GM19455 (cell line): Measurements from ENCODE around the gene ELL2.

Experiments used
- ATAC-seq: cut with Tn5 transposase; IDR thresholded peaks from one replicate; pipeline ENCODE4 v1.9.1; 2021; ENCODE audit not compliant: unreplicated experiment

Gene ELL2

DNA sequence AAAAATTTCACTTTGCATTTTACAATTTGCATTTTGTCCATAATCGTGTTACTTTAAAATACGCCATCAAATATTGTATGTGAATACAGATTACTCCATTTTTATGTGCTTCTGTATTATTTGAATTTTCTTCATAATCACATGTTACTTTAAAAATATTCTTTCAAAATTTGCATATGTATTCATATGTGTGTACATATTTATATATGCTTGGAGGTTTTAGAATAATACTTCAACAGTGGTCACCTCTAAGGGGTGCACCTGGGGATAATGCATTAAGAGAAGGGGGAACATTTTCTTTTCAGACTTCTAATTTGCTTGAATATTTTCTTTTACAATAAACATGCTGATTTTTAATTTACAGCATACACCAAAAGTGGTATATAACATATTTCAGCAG, 21.9 kb upstream of the ELL2 start:
- no peak for ATAC-seq

DNA sequence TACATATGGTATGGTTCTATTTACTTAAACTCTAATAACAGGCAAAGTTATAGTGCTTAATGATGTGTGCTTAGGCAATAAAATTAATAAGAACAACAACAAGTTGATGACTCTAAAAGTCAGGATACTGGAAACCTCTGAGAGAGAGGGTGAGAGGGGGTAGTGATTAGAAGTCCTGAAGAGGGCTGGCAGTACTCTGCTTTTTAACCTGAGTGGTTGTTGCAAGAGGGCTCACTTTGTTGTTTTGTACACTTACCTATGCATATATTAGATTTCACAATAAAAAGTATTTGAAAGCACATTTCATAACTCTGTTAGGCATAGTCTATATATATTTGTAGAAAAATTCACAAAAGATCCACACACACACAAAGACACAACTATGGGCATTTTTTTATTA, 21.4 kb upstream of the ELL2 start:
- no peak for ATAC-seq

DNA sequence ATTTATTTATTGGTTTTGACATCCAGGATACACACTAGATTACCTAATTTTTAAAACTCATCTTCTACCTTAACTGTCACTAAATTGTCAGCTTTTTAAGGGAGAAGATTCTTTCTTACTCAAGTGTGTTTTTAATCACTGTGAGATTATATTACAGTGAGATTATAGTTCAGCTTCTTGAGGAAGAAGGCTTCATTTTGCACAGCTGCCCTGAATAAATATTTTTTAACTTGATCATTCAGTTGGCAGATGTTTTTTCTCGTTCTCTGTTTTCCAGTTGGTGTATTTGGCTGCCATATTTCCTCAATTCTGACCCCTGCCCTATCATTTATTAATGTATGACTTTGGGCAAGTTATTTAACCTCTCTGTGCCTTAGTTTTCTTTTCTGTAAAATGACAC, 15.0 kb upstream of the ELL2 start:
- ATAC-seq = no peak

DNA sequence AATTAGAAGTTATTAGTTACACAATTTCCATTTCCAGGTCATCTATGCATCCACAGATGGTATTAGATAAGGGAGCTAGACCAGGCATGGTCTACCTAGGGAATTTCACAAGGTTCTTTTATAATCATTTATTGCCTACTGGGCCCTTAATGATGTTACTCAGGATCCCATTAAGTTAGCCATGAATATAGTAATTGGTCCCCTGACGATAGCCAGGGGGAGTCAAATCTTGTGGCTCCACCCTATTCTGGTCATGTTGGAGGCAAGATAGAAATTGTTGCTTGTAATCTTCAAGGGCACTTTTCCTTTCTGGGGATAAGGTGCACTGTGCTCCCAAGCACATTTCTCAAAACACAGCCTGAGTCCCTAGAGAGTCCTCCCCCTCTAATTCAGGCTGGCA, 14.1 kb upstream of the ELL2 start:
- ATAC-seq = no peak

DNA sequence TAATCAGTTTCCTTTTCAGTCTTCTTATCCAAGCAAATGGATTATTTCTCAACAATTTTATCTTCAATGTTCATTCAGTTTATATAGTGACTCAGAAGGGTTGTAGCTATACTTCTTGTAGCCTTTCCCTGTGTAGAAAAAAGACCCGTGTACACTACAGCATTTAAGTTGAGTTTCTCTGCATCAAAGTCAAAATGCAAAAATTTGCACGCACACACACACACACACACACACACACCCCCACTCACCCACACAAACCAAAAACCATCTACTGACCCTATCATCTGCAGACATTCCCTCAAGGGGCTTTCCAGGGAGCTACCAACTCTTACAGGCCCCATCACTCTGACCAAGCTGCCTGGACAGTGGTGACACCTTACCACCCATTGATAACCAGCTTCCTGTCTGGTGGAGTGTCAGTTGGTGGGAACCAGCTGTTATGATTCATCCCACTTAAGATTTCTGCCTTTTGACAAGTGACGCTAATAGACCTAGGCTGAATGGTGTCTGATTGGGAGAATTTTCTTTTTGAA, 12.2 kb upstream of the ELL2 start:
- no peak for ATAC-seq

DNA sequence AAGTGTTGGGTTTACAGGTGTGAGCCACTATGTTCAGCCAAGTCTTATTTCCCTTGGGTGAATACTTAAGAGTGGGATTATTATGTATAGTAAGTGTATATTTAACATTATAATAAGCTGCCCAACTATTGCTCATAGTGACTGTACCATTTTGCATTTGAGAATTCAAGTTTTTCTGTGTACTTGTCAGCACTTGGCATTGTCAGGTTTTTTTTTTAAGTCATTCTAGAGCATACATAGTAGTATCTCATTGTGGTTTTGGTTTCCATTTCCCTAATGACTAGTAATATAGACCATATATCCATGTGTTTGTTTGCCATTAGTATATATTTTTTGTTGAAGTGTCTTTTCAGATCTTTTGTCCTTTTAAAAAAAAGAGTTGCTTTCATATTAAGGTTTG, 10.5 kb upstream of the ELL2 start:
- no peak for ATAC-seq

DNA sequence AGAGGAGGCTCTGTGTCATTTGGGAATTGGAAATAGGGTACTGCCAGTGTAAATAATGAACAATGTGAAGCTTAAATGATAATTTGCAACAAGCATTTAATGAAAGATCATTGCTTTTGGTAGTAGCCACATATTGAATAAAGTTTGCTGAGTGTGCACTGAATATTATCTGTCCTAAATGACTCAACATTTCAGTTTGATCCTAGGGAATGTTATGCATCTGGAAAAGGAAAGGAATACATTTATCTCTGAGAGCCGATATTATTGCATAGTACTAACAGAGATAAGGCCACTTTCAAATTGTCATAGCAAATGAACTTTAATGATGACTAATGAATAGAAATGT, 8.7 kb upstream of the ELL2 start:
- ATAC-seq = no peak

DNA sequence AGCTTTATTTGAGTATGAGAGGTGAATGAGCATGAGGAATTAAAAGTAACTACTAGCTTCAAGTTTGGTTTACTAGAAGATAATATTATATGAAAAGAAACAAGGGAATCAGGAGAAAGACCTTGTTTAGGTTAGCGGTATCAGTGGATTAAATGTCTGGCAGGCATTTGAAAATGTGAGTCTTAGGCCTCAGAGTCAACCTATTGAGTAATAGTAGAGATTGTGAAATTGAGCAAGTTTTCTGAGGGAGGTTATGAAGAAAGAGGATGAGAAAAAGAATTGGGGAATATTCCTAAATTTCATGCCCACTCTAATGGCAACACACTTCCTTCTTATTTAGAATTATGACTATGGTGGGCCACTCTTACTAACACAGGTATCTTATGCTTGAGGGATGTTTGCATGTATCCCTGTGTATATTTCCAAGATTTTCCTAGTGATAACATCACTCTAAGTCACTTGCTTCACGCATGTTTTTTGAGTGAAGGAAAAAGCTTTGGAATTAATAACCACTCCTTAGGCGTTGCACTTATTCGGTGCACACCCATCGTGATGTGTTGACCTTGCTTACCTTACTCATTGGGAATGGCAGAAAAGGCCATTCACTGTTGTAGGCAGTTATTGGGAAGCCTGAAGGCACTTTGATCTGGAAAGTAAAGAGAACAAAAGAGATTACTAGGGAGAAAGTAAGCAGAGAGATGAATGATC, 8.2 kb upstream of the ELL2 start:
- ATAC-seq = no peak

DNA sequence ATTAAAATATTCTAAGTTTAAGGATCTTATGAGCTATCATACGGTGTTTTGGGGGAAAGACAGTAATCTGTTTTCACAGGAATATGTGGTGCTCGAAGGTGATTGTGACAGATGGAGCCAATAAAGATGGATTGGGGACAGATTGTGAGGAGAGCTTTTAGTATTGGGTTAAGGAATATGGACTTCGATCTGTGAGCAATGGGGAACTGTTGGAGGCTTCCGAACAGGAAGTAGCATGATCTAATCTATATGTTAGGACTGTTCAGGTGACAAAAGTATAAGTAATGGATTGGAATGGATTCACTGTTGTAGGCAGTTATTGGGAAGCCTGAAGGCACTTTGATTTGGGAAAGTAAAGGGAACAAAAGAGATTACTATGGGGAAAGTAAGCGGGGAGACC, 7.4 kb upstream of the ELL2 start:
- ATAC-seq = no peak

- ATAC-seq = no peak
Measured at GRCh38 chr5:95967236-95967635, 5.6 kb upstream of the ELL2 start.

- no peak for ATAC-seq
Measured at GRCh38 chr5:95966005-95966404, 4.4 kb upstream of the ELL2 start.

GRCh38 chr5:95963650-95964410, 2.2 kb upstream of the ELL2 start:
- ATAC-seq = no peak

- no peak for ATAC-seq
Measured at GRCh38 chr5:95962785-95963184, 1.1 kb upstream of the ELL2 start.

GRCh38 chr5:95962475-95962773, 773 bp upstream of the ELL2 start:
- ATAC-seq = no peak

DNA sequence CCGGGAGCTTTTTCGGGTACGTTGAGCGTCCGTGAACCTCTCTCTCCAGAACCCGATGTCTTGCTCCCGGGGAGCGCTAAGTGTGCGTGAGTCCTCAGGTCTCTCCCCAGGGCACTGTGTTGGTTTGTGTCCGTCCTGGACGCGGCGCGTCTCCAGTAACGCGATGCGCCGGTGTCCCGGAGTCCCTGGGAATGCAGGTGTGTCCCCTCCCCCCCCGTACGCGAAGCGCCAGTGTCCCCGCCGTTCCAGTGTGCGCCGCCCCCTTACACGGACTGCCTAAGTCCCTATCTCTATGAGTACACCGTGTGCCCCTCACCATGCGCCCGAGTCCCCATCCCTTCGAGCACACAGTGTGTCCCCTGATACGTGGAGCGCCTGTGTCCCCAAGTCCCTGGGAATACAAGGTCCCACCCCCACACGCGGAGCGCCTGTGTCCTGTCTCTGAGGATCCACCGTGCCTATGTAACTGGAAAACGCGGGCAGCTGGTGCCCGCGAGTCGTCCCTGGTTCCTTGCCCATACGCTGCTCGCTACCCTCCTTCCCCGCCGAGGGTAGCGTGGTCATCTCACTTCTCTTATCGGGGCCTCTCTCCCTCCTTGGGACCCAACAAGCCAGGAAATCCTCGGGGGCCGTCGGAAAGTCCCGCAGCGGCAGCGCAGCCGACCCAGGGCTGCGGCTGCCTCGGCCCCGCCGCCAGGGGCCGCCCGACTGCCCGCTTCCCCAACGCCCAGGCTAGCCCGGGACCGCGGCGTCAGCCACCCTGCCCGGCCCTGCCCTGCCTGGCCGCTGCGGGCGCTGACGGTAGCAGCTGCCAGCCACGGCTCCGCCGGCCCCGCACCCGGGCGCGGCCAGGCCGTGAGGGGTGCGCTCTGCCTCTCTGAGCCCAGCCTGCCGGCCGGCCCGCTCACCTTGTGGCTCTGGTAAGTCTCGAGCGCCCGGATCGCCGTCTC, 709 bp downstream of the ELL2 start:
- peak; percentile 59 for ATAC-seq

GRCh38 chr5:95959888-95960666, 1.6 kb downstream of the ELL2 start:
- ATAC-seq = no peak

DNA sequence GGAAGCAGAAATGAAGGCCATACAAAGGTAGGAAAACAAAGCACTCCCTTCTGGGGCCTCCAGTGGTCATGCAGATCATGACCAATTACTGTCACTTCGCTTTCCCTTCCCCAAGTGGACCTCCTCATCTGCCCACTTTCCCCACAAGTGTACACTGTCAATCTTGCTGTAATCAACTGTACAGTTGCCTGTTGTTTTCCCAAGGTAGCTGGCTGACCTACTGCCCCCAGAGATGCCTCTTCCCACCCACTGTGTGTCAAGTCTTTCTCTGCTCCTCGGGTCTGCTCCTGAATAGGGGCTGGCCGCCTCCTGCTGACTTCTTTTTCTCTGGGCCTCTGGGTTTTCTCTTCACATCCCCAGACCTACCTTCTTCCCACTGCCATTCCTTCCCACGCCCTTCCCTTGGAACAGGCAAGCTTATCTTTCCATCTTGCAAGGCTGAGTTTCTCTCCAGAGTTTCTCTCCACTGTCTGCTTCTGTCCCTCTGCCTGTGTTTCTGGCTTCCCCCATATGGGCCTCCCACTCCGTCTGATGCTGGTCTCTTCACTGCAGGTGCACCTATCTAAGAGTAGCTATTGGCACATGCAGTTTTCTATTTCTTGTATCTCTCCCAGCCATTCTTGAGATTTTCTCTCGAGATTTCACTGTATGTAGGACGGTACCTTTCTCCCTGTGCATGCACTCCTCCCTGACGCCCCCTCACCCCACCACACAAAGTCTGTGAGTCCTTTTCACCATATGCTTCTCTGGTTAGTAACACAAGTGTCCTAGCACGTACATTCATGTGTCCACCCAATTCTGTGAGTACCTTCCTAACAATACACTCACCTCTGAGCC, 2.4 kb downstream of the ELL2 start:
- no peak for ATAC-seq

- no peak for ATAC-seq
Measured at GRCh38 chr5:95958310-95959014, 3.2 kb downstream of the ELL2 start.

DNA sequence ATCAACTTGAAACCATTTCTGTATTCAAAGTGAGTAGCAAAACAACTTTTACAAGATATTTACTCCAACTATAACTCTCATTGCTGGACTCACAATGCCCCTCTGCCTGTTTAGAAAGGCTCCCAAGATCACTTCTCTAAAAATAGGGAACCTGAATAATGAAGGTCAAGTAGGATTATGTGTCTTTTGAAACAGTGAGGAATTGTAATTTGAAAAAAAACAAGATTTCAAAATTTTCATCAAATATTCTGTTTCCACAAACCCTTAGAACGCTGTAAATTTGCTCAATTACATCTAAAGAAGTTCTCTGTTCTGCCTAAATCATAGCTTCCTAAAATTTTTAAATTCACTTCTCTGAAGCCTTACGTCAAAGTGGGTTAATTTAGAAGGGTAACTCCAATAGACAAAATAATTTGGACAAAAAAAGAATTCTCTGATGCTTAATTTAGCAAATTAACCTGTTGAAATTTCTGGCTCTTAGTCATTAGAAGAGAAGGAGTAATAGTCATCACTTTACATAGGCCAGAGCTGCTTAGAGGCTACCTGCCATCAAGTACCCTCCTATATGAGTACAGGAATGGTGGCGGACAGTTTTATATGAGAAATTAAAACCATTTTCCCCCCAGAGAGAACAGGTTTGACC, 4.0 kb downstream of the ELL2 start:
- ATAC-seq = no peak
